Stimulated activated CD8-positive, alpha-beta memory T cell treated with anti-CD3 and anti-CD28 coated beads, Interleukin-7, amount 100 ng/mL, for 48 hours (primary cell): ENCODE results near the gene FCHSD2.

Experiments used
- DNase-seq, 2 donors: peaks; one replicate each; pipeline ENCODE4 v3.0.0-alpha.2; 2020; ENCODE audit warnings: low read depth in 1 of 2; ENCODE audit errors: extremely low read depth in 1 of 2

The FCHSD2 gene

GRCh38 chr11:73172992-73173656 lies 31.0 kb upstream of the FCHSD2 start:
- no peak for DNase-seq

- no peak for DNase-seq
Observed at GRCh38 chr11:73171436-73172161, 29.5 kb upstream of the FCHSD2 start.

GRCh38 chr11:73170140-73170539 lies 28.0 kb upstream of the FCHSD2 start:
- DNase-seq, result no peak

- no peak for DNase-seq
Observed at GRCh38 chr11:73168925-73169579, 26.9 kb upstream of the FCHSD2 start.

- no peak for DNase-seq
Observed at GRCh38 chr11:73167363-73167954, 25.3 kb upstream of the FCHSD2 start.

- DNase-seq, result no peak
Observed at GRCh38 chr11:73164803-73165540, 22.9 kb upstream of the FCHSD2 start.

- no peak for DNase-seq
Observed at GRCh38 chr11:73163638-73164174, 21.6 kb upstream of the FCHSD2 start.

- no peak for DNase-seq
Observed at GRCh38 chr11:73162196-73162740, 20.1 kb upstream of the FCHSD2 start.

- DNase-seq, result no peak
Observed at GRCh38 chr11:73160005-73160760, 18.1 kb upstream of the FCHSD2 start.

- DNase-seq, result no peak
Observed at GRCh38 chr11:73159297-73159696, 17.2 kb upstream of the FCHSD2 start.

GRCh38 chr11:73158356-73159051 lies 16.4 kb upstream of the FCHSD2 start:
- no peak for DNase-seq

GRCh38 chr11:73157101-73158010 lies 15.2 kb upstream of the FCHSD2 start:
- DNase-seq, result no peak

- DNase-seq, result no peak
Observed at GRCh38 chr11:73156686-73157085, 14.6 kb upstream of the FCHSD2 start.

GRCh38 chr11:73156114-73156513 lies 14.0 kb upstream of the FCHSD2 start:
- no peak for DNase-seq

- DNase-seq, result no peak
Observed at GRCh38 chr11:73155102-73155501, 13.0 kb upstream of the FCHSD2 start.

- DNase-seq, result no peak
Observed at GRCh38 chr11:73154178-73154577, 12.1 kb upstream of the FCHSD2 start.

GRCh38 chr11:73152861-73153483 lies 10.9 kb upstream of the FCHSD2 start:
- DNase-seq, result no peak
